SKM-1 treated with dmso at 0.1 percent for 144 hours (cell line): Measurements from ENCODE around the gene GPR75.
"Not testable (repeated sequence)": the region's sequence is repeated elsewhere in the genome, so short reads cannot be mapped to it uniquely, and the experiment has no call there.

ENCODE experiments used
- DNase-seq: peaks from one replicate; lab custom pipeline; 2025; ENCODE audit not compliant: unreplicated experiment; lab: John Stamatoyannopoulos, UW

GPR75 gene

DNA sequence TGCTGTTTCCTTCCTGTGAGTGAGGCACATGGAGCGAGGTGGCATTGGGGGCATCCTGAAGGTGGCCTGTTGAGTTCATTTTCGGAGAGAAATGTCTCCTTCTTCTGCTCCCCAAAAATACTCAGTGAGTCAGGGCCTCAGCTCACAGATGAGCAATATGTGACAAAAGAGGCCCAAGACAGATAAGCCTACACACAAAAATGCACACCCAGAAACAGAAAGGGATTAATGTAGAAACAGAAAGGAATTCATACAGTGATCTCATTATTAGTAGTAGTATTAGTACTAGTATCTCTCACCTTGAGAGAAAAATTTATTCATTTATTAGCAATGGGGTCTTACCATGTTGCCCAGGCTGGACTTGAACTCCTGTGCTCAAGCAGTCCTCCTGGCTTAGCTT, 5.1 kb downstream of the GPR75 start:
- DNase-seq: no peak

DNA sequence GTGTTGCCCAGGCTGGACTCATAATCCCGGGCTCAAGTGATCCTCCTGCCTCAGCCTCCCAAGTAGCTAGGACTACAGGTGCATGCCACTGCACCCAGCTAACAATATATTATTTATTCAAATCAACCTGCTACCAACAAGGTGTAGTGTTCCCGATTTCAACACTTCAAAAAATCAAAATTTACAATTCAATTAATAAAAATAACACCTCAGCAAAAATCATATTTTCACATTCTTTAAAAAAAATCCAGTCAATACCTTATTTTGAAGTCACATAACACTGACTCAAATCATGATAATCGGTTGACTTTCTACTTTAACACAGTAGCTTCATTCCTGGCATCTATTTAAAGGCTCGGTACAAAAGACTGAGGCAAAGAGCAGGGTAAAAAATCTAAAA, 7.2 kb downstream of the GPR75 start:
- DNase-seq: no peak

DNA sequence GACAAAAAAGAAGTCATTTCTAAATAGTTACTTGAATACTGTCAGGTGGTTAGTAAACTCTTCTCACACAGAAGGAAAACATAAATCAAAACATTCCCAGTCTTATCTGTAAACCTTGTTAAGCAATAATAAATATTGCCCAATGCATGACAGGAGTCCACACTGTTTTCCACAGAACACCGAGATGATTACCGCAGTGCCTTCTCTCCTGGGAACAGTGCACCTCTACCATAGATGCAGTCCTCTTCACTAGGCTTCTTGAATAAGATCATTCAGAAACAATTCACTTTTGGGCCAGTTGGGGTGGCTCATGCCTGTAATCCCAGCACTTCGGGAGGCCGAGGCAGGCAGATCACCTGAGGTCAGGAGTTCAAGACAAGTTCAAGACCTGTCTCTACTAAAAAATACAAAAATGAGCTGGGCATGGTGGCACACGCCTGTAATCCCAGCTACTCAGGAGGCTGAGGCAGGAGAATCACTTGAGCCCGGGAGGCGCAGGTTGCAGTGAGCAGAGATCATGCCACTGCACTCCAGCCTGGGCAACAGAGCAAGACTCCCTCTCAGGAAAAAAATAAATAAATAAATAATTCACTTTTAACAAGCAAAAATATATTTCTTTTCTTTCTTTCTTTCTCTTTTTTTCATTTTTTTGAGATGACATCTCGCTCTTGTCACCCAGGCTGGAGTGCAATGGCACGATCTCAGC, 8.6 kb downstream of the GPR75 start:
- DNase-seq: not testable (repeated sequence)

DNA sequence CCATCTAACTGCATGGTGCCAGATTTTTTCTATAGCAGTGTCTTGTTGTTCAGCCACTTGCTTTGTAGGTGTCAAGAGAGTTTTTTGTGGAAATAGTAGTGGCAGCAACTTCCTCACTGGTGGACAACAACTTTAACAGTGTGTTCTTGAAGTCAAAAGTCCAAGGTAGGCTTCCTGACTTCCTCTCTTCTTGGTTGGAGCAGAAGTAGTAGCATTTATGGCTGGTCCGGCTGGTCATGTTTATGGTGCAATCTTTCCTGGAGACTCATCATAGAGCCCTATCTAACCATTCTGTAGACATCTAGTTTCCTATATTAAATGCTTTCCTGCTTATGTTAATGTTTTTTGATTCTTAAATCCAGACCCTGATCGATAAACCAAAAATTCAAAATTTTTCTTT, 11.7 kb downstream of the GPR75 start:
- DNase-seq: peak; percentile 42

DNA sequence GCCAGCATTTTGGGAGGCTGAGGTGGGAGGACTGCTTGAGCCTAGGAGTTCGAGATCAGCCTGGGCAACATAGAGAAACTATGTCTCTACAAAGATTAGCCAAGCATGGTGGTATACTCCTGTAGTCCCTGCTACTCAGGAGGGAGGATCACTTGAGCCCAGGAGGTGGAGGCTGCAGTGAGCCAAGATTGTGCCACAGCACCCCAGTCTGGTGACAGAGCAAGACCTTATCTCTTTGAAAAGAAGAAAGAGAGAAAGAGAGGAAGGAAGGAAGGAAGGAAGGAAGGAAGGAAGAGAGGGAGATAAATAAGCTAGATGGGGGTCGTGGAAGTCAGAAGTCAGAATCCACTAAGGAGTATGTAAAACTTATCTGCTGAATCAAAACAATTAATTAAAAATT, 16.2 kb downstream of the GPR75 start:
- no peak for DNase-seq

DNA sequence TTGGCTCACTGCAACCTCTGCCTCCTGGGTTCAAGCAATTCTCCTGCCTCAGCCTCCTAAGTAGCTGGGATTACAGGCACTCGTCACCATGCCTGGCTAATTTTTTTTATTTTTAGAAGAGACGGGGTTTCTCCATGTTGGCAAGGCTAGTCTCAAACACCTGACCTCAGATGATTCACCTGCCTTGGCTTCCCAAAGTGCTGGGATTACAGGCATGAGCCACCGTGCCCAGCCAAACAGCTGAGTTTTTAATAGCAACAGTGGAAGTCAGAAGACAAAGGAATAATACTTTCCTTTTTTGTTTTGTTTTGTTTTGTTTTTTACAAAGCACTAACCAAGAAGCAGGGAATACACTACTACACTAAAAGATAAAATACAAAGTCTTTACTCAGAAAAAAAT, 16.9 kb downstream of the GPR75 start:
- DNase-seq: no peak

DNA sequence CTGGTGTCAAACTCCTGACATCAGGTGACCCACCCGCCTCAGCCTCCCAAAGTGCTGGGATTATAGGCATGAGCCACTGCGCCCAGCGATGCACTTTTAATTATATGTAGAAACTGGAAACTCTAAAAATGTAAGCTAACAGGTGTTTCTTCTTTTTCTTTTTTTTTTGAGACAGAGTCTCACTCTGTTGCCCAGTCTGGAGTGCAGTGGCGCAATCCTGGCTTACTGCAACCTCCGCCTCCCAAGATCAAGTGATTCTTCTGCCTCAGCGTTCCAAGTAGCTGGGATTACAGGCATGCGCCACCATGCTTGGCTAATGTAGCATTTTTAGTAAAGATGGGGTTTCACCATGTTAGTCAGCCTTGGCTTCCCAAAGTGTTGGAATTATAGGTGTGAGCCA, 18.1 kb downstream of the GPR75 start:
- not testable (repeated sequence) for DNase-seq

DNA sequence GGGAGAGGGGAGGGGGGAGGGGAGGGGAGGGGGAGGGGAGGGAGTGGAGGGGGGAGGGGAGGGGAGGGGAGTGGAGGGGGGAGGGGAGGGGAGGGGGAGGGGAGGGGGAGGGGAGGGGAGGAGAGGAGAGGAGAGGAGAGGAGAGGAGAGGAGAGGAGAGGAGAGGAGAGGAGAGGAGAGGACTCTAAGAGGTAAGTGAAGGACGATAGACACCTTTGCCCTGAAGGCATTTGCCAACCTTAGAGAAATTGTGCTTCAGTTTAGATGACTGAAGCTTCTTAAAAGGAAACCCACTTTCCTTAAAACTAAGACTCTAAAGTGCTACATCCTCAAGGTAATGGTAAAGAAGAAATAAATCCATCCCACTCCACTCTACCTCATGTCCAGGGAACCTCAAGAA, 19.2 kb downstream of the GPR75 start:
- no peak for DNase-seq

DNA sequence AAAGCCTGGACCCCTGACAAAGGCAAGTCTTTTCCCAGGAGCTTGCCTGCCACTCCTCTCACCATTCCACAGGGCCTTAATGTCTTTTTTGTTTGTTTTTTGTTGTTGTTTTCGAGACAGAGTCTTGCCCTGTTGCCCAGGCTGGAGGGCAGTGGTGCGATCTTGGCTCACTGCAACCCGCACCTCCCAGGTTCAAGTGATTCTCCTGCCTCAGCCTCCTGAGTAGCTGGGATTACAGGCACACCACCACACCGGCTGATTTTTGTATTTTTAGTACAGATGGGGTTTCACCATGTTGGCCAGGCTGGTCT, 29.8 kb downstream of the GPR75 start:
- not testable (repeated sequence) for DNase-seq

DNA sequence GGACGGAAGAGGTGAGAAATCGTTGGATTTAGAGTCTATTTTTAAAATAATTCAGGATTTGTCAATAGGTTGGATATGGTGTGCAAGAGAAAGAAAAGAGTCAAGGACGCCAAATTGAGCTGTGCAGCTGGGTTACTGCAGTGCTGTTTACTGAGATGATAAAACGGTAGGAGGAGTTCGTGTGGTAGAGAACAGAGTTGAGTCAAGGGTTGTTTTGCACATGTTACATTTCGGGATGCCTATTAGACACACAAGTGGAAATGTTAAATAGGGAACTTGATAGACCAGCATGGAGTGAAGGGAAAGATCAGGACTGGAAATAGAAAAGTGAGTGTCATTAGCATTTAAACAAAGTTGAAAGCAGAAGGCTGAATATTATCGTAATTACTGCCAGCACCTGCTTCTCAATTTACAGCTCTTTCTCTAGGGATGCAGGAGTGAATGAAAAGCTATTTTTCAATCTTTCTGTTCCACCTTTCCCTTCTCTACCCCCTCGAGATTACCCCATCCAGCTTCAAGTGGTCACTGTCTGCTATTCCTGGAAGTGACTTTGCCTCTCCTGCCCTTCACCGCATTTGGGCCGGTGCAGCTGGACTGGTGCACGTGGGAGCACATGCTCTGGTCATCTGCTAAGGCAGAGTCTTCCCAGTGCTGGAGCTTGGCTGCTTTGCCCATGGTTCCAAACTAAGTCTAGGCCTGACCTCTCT, 30.3 kb downstream of the GPR75 start:
- no peak for DNase-seq

DNA sequence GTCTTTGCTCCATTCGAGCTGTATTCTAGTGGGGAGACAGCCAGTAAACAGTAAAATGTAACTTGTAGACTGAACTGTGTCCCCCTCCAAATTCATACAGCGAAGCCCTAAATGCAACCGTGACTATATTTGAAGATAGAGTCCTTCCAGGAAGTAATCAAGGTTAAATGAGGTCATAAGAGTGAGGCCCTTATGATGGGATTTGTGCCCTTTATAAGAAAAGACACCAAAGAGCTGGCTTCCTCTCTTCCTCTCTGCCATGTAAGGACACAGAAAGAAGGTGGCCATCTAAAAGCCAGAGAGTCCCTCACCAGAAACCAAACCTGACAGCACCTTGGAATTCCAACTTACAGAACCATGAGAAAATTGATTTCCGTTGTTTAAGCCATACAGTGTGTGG, 31.4 kb downstream of the GPR75 start:
- DNase-seq: no peak

DNA sequence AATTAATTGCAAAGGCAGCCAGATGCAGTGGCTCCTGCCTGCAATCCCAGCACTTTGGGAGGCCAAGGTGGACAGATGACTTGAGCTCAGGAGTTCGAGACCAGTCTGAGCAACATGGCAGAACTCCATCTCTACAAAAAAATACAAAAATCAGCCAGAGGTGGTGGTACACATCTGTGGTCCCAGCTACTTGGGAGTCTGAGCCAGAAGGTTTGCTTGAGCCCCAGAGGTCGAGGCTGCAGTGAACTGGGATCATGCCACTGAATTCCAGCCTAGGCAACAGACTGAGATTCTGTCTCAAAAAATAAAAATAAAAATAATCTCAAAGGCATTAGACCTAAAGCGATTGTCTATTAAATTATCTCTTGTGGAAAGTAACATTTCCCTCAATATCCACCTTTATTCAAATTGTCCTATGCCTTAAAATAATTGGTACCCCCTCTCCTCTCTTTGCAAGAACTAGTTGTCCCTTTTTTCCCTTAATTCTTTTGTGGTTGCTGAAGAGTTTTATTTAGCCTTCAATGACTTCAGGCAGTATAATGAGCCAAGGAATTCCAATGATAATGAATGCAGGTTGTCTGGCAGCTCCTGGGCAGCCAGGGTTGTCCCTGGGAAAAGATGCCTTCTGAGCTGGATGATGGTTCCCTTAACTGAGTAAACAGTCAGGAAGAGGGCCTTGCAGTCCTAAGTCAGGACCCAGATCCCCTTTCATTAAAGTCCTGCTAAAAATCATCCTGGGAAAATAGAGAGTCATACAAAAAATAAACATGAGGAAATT, 32.2 kb downstream of the GPR75 start:
- no peak for DNase-seq

DNA sequence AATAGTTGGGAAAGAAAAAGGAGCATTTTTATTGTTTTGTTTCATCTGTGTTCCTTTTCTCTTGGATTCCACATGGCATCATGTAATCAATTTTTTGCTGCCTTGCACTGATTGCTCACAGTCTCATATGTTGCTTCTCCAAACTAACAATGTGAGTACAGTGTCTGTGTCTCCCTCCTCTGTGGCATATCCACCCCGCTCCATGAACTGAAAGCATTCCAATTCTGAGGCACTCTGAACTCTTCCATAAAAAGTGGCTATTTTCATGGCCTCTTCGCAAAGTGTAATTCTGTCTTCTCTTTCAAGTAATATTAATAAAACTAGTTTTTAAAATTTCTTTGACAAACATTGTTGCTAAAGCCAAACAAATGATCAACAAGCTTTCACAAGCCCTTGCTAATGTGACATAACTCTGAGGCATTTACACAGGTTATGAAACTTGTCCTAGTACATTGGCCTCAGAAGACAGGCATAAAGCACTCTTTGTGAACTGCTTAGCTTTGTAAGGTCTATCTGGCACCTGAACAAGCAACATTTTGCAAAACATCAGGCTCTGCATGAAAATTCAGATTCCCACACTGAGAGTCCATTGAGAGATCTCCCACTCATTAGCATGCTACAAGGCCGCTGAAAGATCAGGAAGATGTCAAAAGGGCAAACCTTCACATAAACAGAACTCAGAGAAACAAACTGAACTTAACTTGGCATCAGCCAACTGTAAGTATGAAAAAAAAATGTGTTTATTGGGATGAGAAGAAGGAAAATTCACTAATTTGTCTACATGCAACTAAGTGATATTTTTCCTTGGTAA, 33.0 kb downstream of the GPR75 start:
- DNase-seq: no peak

DNA sequence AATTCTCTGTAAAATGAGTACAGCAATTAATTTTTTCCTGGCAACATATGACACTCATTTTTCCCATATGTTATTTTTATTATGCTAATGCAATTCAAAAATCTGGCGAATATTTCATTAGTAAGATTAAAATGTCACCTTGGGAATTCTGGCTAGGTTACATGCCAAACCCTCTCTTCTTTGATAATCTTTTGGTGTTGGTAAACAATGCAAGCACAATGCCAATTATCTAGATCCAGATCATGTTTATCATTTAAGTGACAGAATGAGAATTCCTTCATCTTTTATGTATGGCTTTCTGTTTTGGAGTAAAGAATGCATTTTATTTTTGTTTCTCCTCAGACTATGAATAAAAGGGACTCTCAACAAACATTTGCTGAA, 33.7 kb downstream of the GPR75 start:
- no peak for DNase-seq

DNA sequence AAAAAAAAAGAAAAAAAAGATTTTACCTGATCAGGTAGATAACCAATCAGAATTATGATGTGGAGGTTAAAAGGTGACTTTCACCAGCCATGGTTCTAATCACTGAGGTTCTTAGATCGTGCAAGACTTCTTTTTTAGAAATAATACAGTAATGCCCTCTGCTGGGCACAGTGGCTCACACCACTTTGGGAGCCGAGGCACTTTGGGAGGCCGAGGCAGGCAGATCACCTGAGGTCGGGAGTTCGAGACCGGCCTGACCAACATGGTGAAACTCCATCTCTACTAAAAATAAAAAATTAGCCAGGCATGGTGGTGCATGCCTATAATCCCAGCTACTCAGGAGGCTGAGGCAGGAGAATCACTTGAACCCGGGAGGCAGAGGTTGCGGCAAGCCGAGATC, 36.1 kb downstream of the GPR75 start:
- not testable (repeated sequence) for DNase-seq

DNA sequence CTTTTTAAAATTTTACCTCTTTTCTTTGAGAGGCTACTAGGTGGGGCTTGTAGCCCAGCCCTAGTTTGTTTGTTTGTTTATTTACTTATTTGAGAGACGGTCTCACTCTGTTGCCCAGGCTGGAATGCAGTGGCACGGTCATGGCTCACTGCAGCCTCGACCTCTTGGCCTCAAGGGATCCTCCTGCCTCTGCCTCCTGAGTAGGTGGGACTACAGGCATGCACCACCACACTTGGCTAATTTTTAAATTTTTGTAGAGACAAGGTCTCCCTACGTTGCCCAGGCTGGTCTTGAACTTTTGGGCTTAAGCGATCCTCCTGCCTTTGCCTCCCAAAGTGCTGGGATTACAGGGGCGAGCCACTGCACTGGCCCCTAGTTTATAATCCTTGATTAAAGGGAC, 38.0 kb downstream of the GPR75 start:
- no peak for DNase-seq

DNA sequence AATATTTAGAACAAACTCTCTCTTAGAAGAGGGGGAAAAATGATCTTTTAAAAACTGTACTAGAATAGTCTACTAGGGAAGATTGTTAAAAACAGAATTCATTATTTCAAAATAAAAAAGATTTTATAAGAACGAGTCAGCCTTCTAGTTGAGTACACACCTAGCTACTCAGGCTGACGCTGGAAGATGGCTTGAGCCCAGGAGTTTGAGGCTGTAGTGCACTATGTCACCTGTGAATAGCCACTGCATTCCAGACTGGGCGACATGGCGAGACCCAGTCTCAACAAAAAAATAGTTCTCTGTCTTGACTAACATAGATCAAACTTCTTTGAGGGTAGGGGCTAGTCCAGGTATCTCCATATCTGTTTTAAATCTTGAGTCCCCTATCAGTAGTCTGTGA, 39.1 kb downstream of the GPR75 start:
- DNase-seq: no peak

DNA sequence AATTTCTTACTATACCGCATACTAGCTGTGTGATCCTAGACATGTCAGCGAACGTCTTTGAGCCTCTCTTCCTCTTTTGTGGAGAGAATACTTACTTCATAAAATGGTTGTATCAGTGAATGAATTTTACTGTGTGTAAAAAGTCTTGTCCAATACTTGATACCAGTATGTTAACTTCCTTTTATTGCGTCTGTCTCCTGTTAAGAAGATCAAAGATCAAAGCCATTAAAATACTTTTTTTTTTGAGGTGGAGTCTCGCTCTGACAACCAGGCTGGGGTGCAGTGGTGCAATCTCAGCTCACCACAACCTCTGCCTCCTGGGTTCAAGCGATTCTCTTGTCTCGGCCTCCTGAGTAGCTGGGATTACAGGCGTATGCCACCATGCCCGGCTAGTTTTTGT, 39.7 kb downstream of the GPR75 start:
- DNase-seq: no peak

DNA sequence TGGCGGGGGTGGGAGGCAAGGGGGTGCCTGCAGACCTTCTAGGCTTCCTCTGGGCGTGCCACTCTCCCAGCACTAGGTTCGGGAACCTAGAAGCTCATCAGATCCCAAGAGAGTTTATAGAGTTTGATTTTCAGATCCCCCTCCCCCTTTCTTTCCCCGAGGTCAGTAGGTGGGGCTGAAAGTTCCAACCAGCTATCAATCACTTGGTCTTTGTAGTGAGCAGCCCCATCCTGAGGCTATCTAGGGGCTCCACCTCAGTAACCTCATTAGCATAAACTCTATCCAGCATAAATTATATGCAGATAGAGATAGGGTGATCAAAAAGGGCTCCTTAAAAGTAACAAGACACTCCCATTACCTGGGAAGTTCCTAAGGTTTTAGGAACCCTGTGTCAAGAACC, 40.1 kb downstream of the GPR75 start:
- no peak for DNase-seq

DNA sequence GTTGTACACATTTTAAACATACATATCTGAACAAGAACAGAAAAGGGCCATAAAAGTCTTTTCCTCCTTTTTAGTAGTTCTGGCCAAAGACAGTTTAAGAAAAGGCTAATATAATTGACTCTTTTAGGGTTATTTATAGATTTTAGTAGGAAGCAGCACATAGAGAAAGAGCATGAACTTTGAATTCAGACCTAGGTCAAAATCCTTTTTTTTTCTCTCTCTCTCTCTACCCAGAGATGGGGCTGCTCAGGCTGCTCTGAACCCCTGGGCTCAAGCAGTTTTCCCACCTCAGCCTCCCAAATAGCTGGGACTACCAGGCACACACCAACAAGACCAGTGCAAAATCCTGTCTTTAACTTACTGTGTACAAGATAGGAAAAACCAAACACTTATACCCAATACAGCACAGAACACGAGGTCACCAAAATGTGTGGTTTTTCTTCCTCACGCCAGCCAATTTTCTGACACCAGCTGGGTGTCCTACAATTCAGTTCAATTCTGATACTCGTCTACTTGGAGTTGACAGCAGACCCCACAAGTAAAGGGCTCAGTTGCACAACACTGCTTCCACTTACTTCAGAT, 40.8 kb downstream of the GPR75 start:
- no peak for DNase-seq

DNA sequence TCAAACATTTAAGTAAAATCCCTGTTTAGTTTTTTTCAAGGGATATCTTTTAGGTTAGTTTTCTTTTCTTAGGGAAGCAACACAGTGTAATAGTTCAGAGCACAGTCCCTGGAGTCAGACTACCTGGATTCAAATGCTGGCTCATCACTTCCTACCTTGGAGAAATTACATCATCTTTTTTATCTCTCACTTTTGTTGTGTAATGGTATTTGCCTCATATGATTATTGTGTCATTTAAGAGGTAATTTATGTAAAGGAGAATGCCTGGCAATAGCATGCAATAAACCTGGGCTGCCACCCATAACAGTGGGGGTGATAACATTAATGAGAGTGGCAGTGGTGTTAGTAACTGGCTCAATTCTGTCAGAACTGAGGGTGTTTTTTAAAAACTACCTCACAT, 46.6 kb downstream of the GPR75 start:
- no peak for DNase-seq
